K562 (cell line): ENCODE data around the gene MEOX1. TPM values are rescaled to one million over a fixed set of nuclear protein-coding genes. Genes with fewer than 3 reads are reported as not detected.

Experiments
- AFF1 ChIP-seq, 2 experiments: fragments of 450-650 bp; IDR thresholded peaks; 2 replicates each; pipeline ENCODE4 v1.6.1; 2018; ENCODE audit warnings: mild to moderate bottlenecking in 2 of 2, low read depth in 1 of 2; ENCODE audit not compliant: partially characterized antibody in 2 of 2
- BRD9 ChIP-seq: fragments of 450-650 bp; IDR thresholded peaks from 2 replicates; pipeline ENCODE4 v1.6.1; 2018; ENCODE audit warnings: low read depth; ENCODE audit not compliant: partially characterized antibody
- CBX5 ChIP-seq: IDR thresholded peaks from 2 replicates; pipeline ENCODE4 v1.6.1; 2014; ENCODE audit warnings: low read depth, borderline replicate concordance
- CHAMP1 ChIP-seq: fragments of 450-650 bp; IDR thresholded peaks from 2 replicates; pipeline ENCODE4 v1.6.1; 2016; ENCODE audit warnings: mild to moderate bottlenecking
- CREM ChIP-seq: IDR thresholded peaks from 2 replicates; pipeline ENCODE4 v1.6.1; 2014; ENCODE audit warnings: antibody characterized with exemption, low read depth
- NBN ChIP-seq: fragments of 450-650 bp; IDR thresholded peaks from 2 replicates; pipeline ENCODE4 v1.6.1; 2016; ENCODE audit warnings: low read depth, mild to moderate bottlenecking
- NR1H2 ChIP-seq: sonication (generic); formaldehyde crosslinking; IDR thresholded peaks from 2 replicates; pipeline ENCODE4 v1.4.0; 2020; ENCODE audit warnings: mild to moderate bottlenecking, missing genetic modification reagents
- STAT5A ChIP-seq: IDR thresholded peaks from 2 replicates; pipeline ENCODE4 v1.6.1; 2012; ENCODE audit warnings: low read length, inconsistent platforms, borderline replicate concordance
- ZNF140 ChIP-seq: fragments of 250-450 bp; sonication (Bioruptor Pico); IDR thresholded peaks from 2 replicates; pipeline ENCODE4 v1.8.0; 2021; ENCODE audit warnings: moderate library complexity, mild to moderate bottlenecking, inconsistent platforms
- polyA plus RNA-seq, 8 experiments: library from polyadenylated mRNA; depleted of rRNA in 4 of 8; stranded (reverse) in 5 of 8; unstranded in 3 of 8; fragments of >200 nt; fragmentation: Nextera tagmentation in 2 of 8; fragmentation: Illumina TruSeq in 1 of 8; extraction: Ambion mirVana in 2 of 8; extraction: Trizol in 1 of 8; gene quantifications; 2 replicates each; pipeline versions ENCODE4 v1.2.1 to v1.2.3, GENCODE V29; 2011 to 2014; ENCODE audit warnings: inconsistent platforms in 1 of 8, missing spikeins in 1 of 8
- total RNA-seq, 7 experiments: library from RNA; depleted of rRNA in 6 of 7; stranded (reverse); fragments of >200 nt in 6 of 7; fragmentation: Illumina TruSeq in 2 of 7; extraction: Trizol in 2 of 7; gene quantifications; 2 replicates each; pipeline versions ENCODE4 v1.2.1 to v1.2.3, GENCODE V29; 2011 to 2021; ENCODE audit warnings: low replicate concordance in 1 of 7

Gene MEOX1
- total and polyA plus RNA-seq, 9 of the 15 experiments (the other 6 are each of a cell fraction or from before 2014, with no cell fraction given) = not detected

- TF ChIP-seq ZNF140 (CRISPR knock-in tag) (no peak), CREM (no peak), STAT5A (no peak), CBX5 (no peak), AFF1 (IDR thresholded peaks at IDR 0.05; ENCODE audit: low read depth in 1 of 2, partially characterized antibody in 2 of 2) (no peak), NBN (no peak), BRD9 (no peak), NR1H2 (CRISPR knock-in tag) (no peak), CHAMP1 (no peak)
These were observed 63.9 kb downstream of the MEOX1 start (continued) for GRCh38 chr17:43597624-43598356.
